K562 (cell line): ENCODE data around the gene ACSM6. TPM values are rescaled to one million over a fixed set of nuclear protein-coding genes. Genes with fewer than 3 reads are reported as not detected.

Source experiments
- E2F5 ChIP-seq: sonication (generic); formaldehyde crosslinking; IDR thresholded peaks from 2 replicates; pipeline ENCODE4 v1.8.0; 2022; ENCODE audit warnings: mild to moderate bottlenecking, missing genetic modification reagents
- GABPB1 ChIP-seq: sonication (generic); formaldehyde crosslinking; IDR thresholded peaks from 2 replicates; pipeline ENCODE4 v1.8.0; 2022; ENCODE audit warnings: mild to moderate bottlenecking, missing genetic modification reagents
- JUND ChIP-seq, 2 experiments: IDR thresholded peaks; 2 replicates in 1 of 2; 3 replicates in 1 of 2; pipeline ENCODE4 v1.6.1; 2011; ENCODE audit warnings: borderline replicate concordance in 2 of 2, low read depth in 2 of 2, low read length in 2 of 2, improper control_type of control experiment in 1 of 2, missing biosample characterization in 1 of 2, missing genetic modification characterization in 1 of 2, missing genetic modification reagents in 1 of 2
- KLF1 ChIP-seq: fragments of 450-650 bp; IDR thresholded peaks from 2 replicates; pipeline ENCODE4 v1.6.1; 2016; ENCODE audit warnings: missing genetic modification characterization, missing compliant biosample characterization
- MEF2D ChIP-seq: conservative IDR thresholded peaks from 2 replicates; pipeline ENCODE4 v1.6.1; 2016; ENCODE audit warnings: low read depth, missing genetic modification characterization, missing compliant biosample characterization
- MITF ChIP-seq: IDR thresholded peaks from 2 replicates; pipeline ENCODE4 v1.6.1; 2014; ENCODE audit warnings: antibody characterized with exemption
- ZBED1 ChIP-seq: IDR thresholded peaks from 2 replicates; pipeline ENCODE4 v1.6.1; 2014
- ZBTB33 ChIP-seq: sonication (generic); formaldehyde crosslinking; IDR thresholded peaks from 2 replicates; pipeline ENCODE4 v1.8.1; 2023; ENCODE audit warnings: mild to moderate bottlenecking, missing genetic modification reagents
- ZNF175 ChIP-seq: fragments of 200-800 bp; sonication (Bioruptor generic); IDR thresholded peaks from 2 replicates; pipeline ENCODE4 v1.6.1; 2016; ENCODE audit warnings: low read depth, mild to moderate bottlenecking, missing genetic modification characterization, missing compliant biosample characterization
- ZNF707 ChIP-seq: fragments of 250-450 bp; sonication (Bioruptor Pico); conservative IDR thresholded peaks from 2 replicates; pipeline ENCODE4 v1.8.0; 2022; ENCODE audit warnings: inconsistent platforms, mild to moderate bottlenecking, moderate library complexity
- ZNF77 ChIP-seq: fragments of 250-450 bp; sonication (Bioruptor Pico); IDR thresholded peaks from 2 replicates; pipeline ENCODE4 v1.5.0; 2020
- polyA plus RNA-seq, 8 experiments: library from polyadenylated mRNA; depleted of rRNA in 4 of 8; stranded (reverse) in 5 of 8; unstranded in 3 of 8; fragments of >200 nt; fragmentation: Nextera tagmentation in 2 of 8; fragmentation: Illumina TruSeq in 1 of 8; extraction: Ambion mirVana in 2 of 8; extraction: Trizol in 1 of 8; gene quantifications; 2 replicates each; pipeline versions ENCODE4 v1.2.1 to v1.2.3, GENCODE V29; 2011 to 2014; ENCODE audit warnings: inconsistent platforms in 1 of 8, missing spikeins in 1 of 8
- total RNA-seq, 7 experiments: library from RNA; depleted of rRNA in 6 of 7; stranded (reverse); fragments of >200 nt in 6 of 7; fragmentation: Illumina TruSeq in 2 of 7; extraction: Trizol in 2 of 7; gene quantifications; 2 replicates each; pipeline versions ENCODE4 v1.2.1 to v1.2.3, GENCODE V29; 2011 to 2021; ENCODE audit warnings: low replicate concordance in 1 of 7
- TF ChIP-seq, protein P1 (sequence below), 2 experiments: fragments of 450-650 bp in 1 of 2; IDR thresholded peaks; 2 replicates each; pipeline ENCODE4 v1.6.1; 2011 to 2017; ENCODE audit warnings: low read depth in 2 of 2, antibody characterized with exemption in 1 of 2, borderline replicate concordance in 1 of 2, low read length in 1 of 2, mild to moderate bottlenecking in 1 of 2, mixed read lengths in 1 of 2; ENCODE audit not compliant: control insufficient read depth in 1 of 2
- TF ChIP-seq, protein P2 (sequence below), 2 experiments: fragments of 450-650 bp in 1 of 2; sonication (generic) in 1 of 2; formaldehyde crosslinking in 1 of 2; IDR thresholded peaks in 1 of 2; conservative IDR thresholded peaks in 1 of 2; 2 replicates each; pipeline versions ENCODE4 v1.6.1 to v1.8.1; 2016 to 2023; ENCODE audit warnings: mild to moderate bottlenecking in 2 of 2, moderate library complexity in 2 of 2, inconsistent platforms in 1 of 2, missing genetic modification reagents in 1 of 2
- TF ChIP-seq, protein P3 (sequence below): fragments of 250-450 bp; sonication (Bioruptor Pico); IDR thresholded peaks from 2 replicates; pipeline ENCODE4 v1.4.0; 2020; ENCODE audit warnings: mild to moderate bottlenecking

The ACSM6 gene
- total and polyA plus RNA-seq, 9 of the 15 experiments (the other 6 are each of a cell fraction or from before 2014, with no cell fraction given): not detected

DNA sequence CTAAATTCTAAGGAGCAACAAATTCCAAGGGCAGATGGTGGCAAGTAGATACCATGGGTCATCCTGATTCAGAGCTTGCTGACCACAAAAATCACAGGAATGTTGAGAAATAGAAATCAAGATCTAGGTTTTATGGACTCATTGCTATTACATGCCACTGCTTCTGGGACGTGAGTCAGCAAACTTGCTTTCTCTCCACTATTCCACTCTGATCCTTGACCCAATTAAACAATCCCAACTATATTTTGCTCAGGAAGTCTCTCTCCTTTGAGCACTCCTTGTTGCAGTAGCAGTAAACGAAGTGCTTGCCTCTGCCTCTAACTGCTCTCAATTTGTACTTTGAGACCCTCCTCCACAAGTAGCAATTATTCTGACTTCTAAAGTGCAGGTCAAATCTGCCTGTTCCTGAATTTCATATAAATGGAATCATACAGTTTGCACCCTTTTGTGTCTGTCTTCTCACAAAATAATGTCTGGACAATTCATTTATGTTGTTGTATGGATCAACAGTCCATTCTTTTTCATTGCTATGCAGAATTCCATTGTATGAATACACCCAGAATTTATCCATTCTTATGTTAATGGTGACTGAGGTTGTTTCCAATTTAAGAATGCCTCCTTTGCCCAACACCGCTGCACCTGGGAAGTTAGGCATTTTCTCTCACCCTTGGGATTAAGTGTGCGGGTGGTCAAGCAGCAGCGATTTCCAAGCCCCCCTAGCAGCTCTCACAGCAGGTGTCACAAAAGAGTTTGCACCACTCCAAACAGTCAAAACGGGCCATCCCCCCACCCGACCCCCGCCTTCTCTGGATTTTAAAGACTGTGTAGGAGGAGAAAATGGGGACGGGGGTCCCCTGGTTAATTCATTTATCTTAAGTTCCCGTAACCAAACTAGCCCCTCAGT is 35.9 kb downstream of the ACSM6 start (continued):
- TF ChIP-seq, protein P1, sequence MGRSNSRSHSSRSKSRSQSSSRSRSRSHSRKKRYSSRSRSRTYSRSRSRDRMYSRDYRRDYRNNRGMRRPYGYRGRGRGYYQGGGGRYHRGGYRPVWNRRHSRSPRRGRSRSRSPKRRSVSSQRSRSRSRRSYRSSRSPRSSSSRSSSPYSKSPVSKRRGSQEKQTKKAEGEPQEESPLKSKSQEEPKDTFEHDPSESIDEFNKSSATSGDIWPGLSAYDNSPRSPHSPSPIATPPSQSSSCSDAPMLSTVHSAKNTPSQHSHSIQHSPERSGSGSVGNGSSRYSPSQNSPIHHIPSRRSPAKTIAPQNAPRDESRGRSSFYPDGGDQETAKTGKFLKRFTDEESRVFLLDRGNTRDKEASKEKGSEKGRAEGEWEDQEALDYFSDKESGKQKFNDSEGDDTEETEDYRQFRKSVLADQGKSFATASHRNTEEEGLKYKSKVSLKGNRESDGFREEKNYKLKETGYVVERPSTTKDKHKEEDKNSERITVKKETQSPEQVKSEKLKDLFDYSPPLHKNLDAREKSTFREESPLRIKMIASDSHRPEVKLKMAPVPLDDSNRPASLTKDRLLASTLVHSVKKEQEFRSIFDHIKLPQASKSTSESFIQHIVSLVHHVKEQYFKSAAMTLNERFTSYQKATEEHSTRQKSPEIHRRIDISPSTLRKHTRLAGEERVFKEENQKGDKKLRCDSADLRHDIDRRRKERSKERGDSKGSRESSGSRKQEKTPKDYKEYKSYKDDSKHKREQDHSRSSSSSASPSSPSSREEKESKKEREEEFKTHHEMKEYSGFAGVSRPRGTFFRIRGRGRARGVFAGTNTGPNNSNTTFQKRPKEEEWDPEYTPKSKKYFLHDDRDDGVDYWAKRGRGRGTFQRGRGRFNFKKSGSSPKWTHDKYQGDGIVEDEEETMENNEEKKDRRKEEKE (IDR thresholded peaks at IDR 0.05; ENCODE audit: borderline replicate concordance in 1 of 2, control insufficient read depth in 1 of 2, low read depth in 2 of 2, low read length in 1 of 2): no peak
- TF ChIP-seq KLF1: no peak
- TF ChIP-seq GABPB1: no peak
- TF ChIP-seq, protein P2, sequence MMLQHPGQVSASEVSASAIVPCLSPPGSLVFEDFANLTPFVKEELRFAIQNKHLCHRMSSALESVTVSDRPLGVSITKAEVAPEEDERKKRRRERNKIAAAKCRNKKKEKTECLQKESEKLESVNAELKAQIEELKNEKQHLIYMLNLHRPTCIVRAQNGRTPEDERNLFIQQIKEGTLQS (IDR thresholded peaks at IDR 0.05): no peak
- TF ChIP-seq, protein P2 (CRISPR knock-in tag; conservative IDR thresholded peaks at IDR 0.05): no peak
- TF ChIP-seq ZBTB33 (CRISPR knock-in tag): no peak
- no peak for TF ChIP-seq ZBED1
- no peak for TF ChIP-seq JUND (IDR thresholded peaks at IDR 0.05; ENCODE audit: borderline replicate concordance, low read depth, low read length)
- TF ChIP-seq JUND (tag; IDR thresholded peaks at IDR 0.05; ENCODE audit: borderline replicate concordance, low read depth, low read length): no peak
- TF ChIP-seq, protein P3, sequence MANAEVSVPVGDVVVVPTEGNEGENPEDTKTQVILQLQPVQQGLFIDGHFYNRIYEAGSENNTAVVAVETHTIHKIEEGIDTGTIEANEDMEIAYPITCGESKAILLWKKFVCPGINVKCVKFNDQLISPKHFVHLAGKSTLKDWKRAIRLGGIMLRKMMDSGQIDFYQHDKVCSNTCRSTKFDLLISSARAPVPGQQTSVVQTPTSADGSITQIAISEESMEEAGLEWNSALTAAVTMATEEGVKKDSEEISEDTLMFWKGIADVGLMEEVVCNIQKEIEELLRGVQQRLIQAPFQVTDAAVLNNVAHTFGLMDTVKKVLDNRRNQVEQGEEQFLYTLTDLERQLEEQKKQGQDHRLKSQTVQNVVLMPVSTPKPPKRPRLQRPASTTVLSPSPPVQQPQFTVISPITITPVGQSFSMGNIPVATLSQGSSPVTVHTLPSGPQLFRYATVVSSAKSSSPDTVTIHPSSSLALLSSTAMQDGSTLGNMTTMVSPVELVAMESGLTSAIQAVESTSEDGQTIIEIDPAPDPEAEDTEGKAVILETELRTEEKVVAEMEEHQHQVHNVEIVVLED: no peak
- no peak for TF ChIP-seq E2F5 (CRISPR knock-in tag)
- TF ChIP-seq MITF: no peak
- TF ChIP-seq ZNF707: no peak
- TF ChIP-seq MEF2D: no peak
- no peak for TF ChIP-seq ZNF175
- no peak for TF ChIP-seq ZNF77
